NCI-H187 treated with DMSO at 0.1 percent for 48 hours (cell line): ENCODE results near the gene FMNL1.

Source experiments
- DNase-seq: peaks from one replicate; lab custom pipeline; 2025; lab: John Stamatoyannopoulos, UW

FMNL1 gene

GRCh38 chr17:45222289-45222995 lies 757 bp downstream of the FMNL1 start:
- DNase-seq: no peak

GRCh38 chr17:45222996-45223538 lies 1.4 kb downstream of the FMNL1 start:
- no peak for DNase-seq

- DNase-seq: no peak
These were observed 2.1 kb downstream of the FMNL1 start for GRCh38 chr17:45223539-45224528.

DNA sequence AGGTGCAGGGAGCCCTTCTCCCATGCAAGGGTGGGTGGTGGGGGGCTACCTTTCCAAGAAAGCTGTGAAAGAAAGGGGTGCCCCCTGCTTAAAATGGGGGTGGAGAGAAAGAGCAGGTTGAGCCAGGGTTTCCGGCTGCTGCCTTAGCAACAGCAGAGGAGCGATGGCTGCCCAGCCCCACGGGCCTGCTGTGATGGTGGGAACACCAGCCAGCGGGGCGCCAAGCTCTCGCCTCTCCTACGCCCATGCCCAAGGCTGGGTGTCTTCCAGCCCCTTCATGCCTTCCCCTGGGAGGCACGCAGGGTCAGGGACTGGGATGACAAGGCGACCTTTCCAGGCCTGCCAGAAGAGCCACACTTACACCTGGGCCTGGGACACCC lies 3.0 kb downstream of the FMNL1 start:
- no peak for DNase-seq

GRCh38 chr17:45225051-45225700 lies 3.5 kb downstream of the FMNL1 start:
- DNase-seq: no peak

GRCh38 chr17:45225964-45226530 lies 4.4 kb downstream of the FMNL1 start:
- DNase-seq: no peak

DNA sequence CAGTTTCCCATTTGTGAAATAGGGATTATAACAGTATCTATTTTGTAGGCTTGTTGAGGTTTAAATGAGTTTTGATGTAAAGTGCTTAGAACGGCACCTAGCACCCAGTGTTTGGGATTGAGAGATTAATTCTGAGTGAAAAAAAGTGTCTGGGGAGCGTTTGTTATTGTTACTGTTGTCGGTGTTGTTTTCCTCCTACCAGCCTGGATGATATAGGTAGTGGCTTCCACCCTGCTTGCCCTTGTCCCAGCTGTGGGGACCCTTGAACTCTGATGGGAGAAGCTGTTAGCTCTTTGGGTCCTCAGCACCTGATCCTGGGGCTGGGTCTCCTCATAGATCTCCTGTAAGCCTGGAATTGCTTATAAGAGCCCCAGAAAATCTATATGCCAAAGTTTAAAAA lies 4.9 kb downstream of the FMNL1 start:
- no peak for DNase-seq

DNA sequence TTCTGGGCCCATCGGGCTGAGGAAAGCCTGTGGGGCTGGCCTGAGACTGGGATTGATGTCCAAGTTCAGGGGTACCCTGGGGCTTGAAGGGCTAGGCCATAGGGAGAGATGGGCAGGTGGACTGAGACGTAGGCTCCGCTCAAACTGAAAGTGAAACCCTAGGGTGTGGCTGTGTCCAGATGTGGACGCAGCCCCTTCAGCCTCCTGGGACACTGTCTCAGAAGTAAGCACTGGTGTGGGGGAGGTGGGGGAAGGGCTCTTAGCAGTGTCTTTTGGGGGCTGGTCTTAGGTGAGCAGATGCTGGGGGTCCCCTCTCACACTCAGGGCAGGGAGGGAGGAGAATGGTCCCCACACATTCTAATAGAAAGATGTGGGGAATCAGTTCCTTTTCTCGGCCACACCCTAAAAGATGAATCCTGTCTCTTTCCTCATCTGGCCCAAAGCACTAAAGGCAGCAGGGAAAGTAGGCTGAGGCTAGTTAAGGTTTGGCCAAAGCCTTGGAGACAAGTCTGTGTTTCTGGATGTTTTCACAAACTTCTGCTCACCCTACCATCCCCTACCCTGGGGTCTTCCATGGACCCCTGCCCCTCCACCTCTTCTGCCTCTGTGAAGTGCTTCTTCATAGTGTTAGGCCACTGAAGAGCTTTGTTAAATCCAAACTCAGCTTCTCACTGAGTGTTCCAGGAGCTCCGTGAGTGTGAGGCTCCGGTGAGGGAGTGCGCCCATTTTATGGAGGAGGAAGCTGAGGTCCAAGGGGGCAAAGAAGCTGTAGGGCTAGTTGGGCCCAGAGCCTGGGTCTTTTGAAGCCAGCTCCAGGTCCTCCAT lies 5.6 kb downstream of the FMNL1 start:
- DNase-seq: no peak

GRCh38 chr17:45227926-45228762 lies 6.5 kb downstream of the FMNL1 start:
- DNase-seq: no peak

DNA sequence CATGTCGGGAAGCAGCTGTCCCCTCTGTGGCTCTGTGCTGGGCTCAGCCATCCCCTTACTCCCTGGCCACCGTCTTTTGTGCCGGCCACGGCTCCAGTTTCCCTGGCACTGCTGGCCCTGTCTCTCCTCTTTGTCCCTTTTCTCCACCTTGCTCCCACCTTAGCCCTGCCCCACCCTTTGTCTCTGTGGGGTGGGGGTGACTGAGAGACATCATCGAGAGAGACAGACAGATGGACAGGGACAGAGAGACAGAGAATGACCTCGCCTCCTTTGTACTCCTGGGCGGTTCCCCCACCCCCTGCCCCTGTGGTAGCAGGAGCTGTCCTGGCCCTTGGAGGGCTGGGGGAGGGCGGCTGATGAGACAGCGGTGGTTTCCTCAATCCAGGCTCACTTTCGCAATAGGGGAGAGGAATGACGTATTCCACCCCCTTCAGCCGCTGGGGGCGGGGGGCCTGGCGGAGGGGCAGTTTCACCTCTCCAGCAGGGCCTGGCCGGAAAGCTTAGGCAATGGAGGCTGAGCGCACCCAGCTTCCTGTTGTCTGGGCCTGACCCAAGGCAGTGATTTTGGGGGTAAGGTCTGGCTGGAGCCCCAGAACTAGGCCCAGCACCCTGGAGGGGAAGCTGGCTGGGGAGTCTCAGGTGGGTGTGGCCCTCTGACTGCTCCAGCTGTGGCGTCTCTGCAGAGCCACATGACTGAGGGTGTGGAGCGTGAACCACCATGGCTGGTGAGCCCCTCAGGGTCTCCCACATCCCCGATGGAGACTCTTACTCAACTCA lies 7.3 kb downstream of the FMNL1 start:
- no peak for DNase-seq

DNA sequence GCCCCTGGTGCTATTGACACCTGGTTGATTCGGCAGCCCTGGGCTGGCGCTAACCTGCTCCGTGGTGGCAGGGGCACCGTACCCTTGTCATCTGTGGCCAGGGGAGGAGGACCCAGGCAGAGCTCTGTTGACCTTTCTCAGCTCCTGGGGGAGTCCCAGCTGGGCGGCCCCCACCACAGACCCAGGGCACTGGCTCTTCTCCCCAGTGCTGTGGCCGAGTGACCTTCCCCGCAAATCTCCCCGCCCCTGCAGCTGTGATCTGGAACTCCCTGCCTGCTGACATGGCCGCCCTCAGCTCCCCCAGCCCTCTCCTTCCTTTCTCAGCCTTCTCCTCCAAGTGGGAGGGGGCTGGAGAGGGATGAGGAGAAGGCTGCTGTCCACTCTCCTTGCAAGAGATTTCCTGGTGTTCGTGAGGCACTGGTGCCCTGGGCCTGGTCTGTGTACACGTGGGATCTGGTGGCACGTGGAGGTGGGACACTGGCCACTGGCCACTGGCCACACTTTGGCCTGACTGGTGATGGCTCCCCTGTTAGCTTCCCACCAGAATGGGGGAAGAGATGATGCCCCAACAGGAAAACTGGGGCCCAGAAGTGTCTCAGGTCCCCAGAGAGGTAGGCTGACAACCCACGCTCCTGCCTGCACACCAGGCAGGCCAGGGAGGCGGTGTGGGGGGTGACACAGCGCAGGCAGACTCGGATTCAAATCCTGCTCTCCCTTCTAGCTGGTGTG lies 8.2 kb downstream of the FMNL1 start:
- no peak for DNase-seq

DNA sequence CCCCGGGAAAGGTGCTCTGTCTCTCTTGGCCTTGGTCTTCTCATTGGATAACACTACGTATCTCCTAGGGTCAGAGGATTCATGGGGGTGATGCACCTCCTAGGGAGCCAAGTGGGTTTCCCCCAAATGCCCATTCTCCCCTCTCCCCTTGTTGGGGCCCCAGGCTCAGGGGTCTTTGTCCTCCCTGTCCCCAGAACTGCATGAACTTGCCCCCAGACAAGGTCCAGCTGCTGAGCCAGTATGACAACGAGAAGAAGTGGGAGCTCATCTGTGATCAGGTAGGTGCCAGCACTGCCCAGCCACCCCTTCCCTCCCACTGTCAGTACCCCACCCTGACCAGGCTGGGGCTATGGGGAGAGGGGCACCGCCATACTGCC lies 8.7 kb downstream of the FMNL1 start:
- no peak for DNase-seq

GRCh38 chr17:45230787-45231480 lies 9.2 kb downstream of the FMNL1 start:
- no peak for DNase-seq

GRCh38 chr17:45231481-45232116 lies 9.9 kb downstream of the FMNL1 start:
- DNase-seq: no peak

DNA sequence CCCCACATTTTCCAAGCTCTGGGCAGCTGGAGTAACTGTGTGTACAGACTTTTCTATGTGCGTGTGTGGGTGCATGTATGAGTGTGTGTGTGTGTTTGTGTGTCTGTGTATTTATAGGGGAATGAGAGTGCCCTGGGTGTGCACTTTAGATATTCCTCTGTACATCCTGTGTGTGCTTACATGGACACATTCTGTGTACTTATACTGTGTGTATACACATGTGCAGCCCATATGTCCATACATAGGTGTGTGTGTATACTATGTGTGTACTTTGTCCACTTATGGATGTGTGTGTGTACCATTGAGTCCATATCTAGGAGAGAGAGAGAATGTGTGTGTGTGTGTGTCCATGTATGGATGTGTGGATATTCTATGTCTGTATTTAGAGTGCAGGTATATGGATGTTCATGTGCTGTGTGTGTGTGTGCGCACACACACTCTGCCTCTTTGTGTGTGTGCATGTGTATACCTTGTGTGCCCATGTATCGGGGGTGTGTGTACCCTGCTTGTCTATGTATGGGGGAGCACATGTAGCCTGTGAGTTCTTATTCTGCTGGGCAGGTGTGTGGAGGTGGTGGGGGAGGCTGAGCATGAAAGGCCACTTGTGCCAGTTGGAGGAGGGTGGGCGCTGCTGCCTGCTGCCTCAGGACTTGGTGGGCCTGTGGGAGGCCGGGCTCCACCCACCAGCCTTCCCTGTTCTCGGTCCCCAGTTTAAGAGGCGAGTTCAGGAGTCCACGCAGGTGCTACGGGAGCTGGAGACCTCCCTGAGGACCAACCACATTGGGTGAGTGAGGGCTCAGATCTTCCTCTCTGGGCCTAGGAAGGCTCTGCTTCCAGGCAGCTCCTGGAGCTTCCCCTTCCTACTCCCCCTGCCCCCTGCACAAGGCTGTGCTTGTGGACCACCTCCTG lies 11.1 kb downstream of the FMNL1 start:
- DNase-seq: no peak

DNA sequence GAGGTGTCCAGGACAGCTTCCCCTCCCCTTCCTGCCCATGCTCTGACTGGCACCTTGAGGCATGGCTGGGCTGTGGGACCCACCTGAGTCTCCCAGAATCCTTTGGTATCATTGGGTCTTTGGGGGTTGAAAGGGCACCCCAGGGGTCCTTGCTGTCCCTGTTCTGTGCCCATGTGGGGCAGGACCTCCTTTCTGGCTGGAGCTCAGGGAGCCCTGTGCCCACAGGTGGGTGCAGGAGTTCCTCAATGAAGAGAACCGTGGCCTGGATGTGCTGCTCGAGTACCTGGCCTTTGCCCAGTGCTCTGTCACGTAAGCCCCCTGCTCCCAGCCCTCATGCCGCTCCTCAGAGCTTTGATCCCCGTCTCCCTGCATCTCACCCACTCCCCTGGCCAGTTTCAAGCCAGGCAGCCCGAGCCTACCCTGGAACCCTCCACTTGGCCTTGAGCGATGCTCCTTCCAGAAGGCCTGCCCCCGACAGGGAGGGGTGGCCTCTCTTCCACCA lies 11.8 kb downstream of the FMNL1 start:
- DNase-seq: no peak
